OCI-LY1 (cell line): ENCODE results near the gene LRRC8B.
A peak's percentile ranks its signal among the peaks of the same experiment; 100 is the strongest.

Source experiments
- EZH2 ChIP-seq: fragments of 200-600 bp; sonication (generic), shearing (Covaris generic); IDR thresholded peaks from 2 replicates; pipeline ENCODE4 v1.8.0; 2017; ENCODE audit warnings: borderline replicate concordance, mixed run types, mild to moderate bottlenecking, antibody characterized with exemption, low read length, moderate library complexity, mixed read lengths
- TF ChIP-seq, protein P1 (sequence below): fragments of 200-600 bp; sonication (generic), shearing (Covaris generic); IDR thresholded peaks from 2 replicates; pipeline ENCODE4 v1.5.1; 2017; ENCODE audit warnings: mild to moderate bottlenecking, antibody characterized with exemption, low read length, moderate library complexity, mixed read lengths

DNA sequence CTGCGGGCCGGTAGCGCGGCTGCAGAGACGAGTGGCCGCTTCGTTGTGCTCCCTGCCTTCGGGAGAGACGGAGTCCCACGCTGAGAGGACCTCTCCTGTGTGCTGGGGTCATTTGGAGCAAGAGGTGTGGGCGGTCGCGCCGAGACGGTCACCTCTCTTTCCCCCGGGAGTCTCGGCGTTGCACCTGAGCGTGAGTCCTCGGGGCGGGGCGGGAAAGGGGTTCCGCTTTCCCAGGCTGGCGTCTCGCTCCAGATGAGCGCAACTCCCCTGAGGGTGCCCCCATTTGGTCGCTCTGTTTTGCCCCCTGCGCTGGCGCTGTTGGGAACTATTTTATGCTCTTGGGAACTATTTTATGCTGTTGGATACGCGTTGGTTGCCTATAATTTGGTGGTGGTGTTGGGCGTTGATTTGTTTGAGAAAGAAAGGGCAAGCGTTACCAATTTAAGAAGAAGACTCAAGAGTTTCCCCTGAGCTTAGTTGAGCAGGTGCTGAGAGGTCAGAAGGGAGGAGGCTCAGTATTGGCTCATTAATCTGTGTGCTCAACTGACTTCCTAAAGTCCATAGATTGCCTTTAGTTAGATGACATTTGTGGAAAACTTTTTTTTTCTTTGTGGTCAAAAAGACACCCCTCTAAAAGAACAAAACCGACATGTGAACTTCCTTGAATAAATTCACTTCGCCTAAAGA lies 683 bp downstream of the LRRC8B start:
- TF ChIP-seq, protein P1, sequence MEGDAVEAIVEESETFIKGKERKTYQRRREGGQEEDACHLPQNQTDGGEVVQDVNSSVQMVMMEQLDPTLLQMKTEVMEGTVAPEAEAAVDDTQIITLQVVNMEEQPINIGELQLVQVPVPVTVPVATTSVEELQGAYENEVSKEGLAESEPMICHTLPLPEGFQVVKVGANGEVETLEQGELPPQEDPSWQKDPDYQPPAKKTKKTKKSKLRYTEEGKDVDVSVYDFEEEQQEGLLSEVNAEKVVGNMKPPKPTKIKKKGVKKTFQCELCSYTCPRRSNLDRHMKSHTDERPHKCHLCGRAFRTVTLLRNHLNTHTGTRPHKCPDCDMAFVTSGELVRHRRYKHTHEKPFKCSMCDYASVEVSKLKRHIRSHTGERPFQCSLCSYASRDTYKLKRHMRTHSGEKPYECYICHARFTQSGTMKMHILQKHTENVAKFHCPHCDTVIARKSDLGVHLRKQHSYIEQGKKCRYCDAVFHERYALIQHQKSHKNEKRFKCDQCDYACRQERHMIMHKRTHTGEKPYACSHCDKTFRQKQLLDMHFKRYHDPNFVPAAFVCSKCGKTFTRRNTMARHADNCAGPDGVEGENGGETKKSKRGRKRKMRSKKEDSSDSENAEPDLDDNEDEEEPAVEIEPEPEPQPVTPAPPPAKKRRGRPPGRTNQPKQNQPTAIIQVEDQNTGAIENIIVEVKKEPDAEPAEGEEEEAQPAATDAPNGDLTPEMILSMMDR = peak; percentile 32; the same call in 1 of the 2 replicates
- no peak for TF ChIP-seq EZH2
